ENCODE data around the gene CAB39. TPM values are rescaled to one million over a fixed set of nuclear protein-coding genes. Genes with fewer than 3 reads are reported as not detected.

CAB39 gene
- total RNA-seq, 1 donor = 68.5 TPM

- H3K4me3 ChIP-seq (ENCODE audit: low read depth, low read length) = no peak overlapping the region
- peak; percentile 37 for DNase-seq (ENCODE audit: low read depth)
- TF ChIP-seq, protein P1, sequence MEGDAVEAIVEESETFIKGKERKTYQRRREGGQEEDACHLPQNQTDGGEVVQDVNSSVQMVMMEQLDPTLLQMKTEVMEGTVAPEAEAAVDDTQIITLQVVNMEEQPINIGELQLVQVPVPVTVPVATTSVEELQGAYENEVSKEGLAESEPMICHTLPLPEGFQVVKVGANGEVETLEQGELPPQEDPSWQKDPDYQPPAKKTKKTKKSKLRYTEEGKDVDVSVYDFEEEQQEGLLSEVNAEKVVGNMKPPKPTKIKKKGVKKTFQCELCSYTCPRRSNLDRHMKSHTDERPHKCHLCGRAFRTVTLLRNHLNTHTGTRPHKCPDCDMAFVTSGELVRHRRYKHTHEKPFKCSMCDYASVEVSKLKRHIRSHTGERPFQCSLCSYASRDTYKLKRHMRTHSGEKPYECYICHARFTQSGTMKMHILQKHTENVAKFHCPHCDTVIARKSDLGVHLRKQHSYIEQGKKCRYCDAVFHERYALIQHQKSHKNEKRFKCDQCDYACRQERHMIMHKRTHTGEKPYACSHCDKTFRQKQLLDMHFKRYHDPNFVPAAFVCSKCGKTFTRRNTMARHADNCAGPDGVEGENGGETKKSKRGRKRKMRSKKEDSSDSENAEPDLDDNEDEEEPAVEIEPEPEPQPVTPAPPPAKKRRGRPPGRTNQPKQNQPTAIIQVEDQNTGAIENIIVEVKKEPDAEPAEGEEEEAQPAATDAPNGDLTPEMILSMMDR (IDR thresholded peaks at IDR 0.05; ENCODE audit: insufficient read depth, low read length) = no peak
Measured at GRCh38 chr2:230866756-230867523, 154.3 kb downstream of the CAB39 start.

DNA sequence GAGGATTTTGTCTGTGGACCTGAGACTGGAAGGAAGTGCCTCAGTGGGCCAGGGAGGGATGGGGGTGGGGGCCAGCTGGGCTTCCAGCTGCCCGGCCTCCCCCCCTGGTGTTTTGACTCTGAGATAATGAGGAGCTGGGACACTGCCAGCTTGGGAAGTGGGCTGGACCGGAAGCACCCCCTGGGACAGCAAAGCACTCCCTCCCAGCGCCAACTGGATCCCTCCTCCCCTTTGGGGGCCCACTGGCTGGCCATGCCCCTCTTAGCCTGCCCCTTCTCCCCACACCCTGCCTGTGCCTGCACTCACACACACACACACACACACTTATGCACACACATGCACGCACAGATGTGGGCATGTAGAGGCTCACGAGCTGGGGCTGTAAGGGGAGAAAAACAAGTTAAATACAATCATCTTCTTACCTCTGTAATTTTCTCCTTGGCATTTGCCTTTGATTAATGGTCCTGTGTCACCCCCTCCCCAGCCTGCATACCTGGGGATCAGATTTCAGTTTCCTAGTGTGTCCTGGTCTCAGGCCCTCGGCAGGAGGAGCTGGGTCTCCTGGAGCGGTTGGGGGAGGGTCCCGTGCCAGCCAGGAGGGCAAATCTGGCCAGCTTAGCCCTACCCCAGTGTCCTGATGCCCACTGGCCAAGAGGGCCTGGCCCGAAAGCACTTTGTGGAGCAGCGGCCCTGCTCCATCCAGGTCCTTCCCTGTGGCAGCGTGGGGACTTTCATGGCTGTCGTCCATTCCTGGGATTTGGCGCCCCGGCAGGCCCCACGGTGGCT is 155.7 kb downstream of the CAB39 start:
- TF ChIP-seq, protein P1 (IDR thresholded peaks at IDR 0.05; ENCODE audit: insufficient read depth, low read length) = no peak
- H3K4me3 ChIP-seq (ENCODE audit: low read depth, low read length) = no peak overlapping the region

DNA sequence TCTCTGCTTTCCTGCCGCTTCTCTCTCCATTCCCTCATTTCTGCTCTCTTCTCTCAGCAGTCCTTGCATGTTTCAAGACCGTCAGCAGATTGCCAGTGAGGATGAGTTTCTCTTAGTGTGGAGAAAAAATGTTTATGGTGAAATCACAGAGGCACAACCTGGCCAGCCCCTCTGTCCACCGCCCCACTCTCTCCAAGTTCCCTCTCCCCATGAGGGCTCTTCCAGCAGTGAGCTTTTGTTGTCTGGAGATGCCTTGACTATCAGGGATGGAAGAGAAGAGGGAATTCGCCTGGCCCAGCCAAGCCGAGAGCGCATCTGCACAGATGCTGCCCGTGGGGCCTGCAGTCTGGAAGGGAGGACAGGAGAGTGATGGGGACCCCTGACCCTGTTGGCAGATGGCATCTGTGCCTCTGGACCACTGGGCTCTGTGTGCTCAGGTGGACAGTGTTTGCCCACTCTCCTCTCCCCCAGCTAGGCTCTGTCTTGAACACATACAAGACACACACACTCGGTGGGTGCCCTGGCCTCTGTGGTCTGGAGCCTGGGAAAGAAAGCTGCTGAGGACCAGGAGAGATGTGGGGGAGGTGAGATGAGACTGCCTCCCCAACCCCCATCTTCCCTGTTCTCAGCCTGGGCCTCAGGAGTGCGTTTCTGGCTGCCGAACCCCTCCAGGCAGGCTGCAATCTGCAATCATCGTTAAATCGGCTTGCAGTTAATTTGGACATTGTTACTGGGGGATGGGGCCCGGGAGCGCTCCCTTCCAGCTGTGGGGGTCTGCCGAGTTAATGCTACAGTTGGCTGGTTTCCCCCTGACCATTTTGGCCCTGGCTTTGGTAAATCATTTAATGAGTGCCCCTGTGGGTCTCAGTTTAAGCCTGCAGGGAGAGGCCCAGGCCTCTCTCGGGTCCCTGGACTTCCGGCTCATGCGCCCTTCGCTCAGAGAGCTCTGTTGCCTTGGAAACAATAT is 156.6 kb downstream of the CAB39 start:
- no peak for DNase-seq (ENCODE audit: low read depth)
- H3K4me3 ChIP-seq (ENCODE audit: low read depth, low read length) = no peak overlapping the region
- TF ChIP-seq, protein P1 (IDR thresholded peaks at IDR 0.05; ENCODE audit: insufficient read depth, low read length) = no peak

More for the DNA sequence above, 155.7 kb downstream of the CAB39 start:
- DNase-seq (ENCODE audit: low read depth) = no peak

- DNase-seq (ENCODE audit: low read depth) = no peak
- no peak overlapping the region for H3K4me3 ChIP-seq (ENCODE audit: low read depth, low read length)
- TF ChIP-seq, protein P1 (IDR thresholded peaks at IDR 0.05; ENCODE audit: insufficient read depth, low read length) = no peak
Measured at GRCh38 chr2:230869914-230870543, 157.4 kb downstream of the CAB39 start.

Small RNA genes lying within 50 kb of the gene (small RNA-seq; reads per million reads assigned to genes)
- gene BANF1P3 (not detected), gene RNU6-268P (not detected)

Other genes with a start within 250 kb of the CAB39 start
- 26.5 and 38.1 TPM in 2 replicates for gene ITM2C, start 152.1 kb downstream of the CAB39 start, total RNA-seq (ENCODE audit: low replicate concordance)
- under 0.01 TPM in 1 of 2 replicates, not detected in the other for gene GPR55, start 212.4 kb downstream of the CAB39 start, total RNA-seq (ENCODE audit: low replicate concordance)